ENCODE measurements around the gene CARD10. TPM values are rescaled to one million over a fixed set of nuclear protein-coding genes. Genes with fewer than 3 reads are reported as not detected.

The CARD10 gene
- total RNA-seq, 1 experiment from 2014 or later = 17.5 TPM

GRCh38 chr22:37456346-37456745, 62.9 kb downstream of the CARD10 start:
- Mint-ChIP-seq H3K36me3 (no peaks in the 10 kb centered on the region), H3K27ac (no peak overlapping the region), H3K27me3 (ENCODE audit: low read depth) (no peaks in the 10 kb centered on the region), H3K4me1 (peaks cover 2% of the 10 kb centered on the region; the same call in 1 of the 2 replicates), H3K9me3 (peaks cover 6% of the 10 kb centered on the region), H3K4me3 (no peak overlapping the region)
- TF ChIP-seq GRHL2 (CRISPR knock-in tag; IDR thresholded peaks at IDR 0.05; ENCODE audit: insufficient replicate concordance, severe bottlenecking) (no peak), GTF2I (CRISPR knock-in tag; conservative IDR thresholded peaks at IDR 0.05) (no peak), STAT6 (CRISPR knock-in tag; conservative IDR thresholded peaks at IDR 0.05; ENCODE audit: low read depth) (no peak), ZNF232 (CRISPR knock-in tag; IDR thresholded peaks at IDR 0.05) (no peak), CDX4 (CRISPR knock-in tag; IDR thresholded peaks at IDR 0.05; ENCODE audit: borderline replicate concordance) (no peak), ETV6 (CRISPR knock-in tag; IDR thresholded peaks at IDR 0.05) (no peak), TEAD1 (CRISPR knock-in tag; IDR thresholded peaks at IDR 0.05) (no peak), MAX (CRISPR knock-in tag; IDR thresholded peaks at IDR 0.05) (no peak), TEAD4 (CRISPR knock-in tag; IDR thresholded peaks at IDR 0.05) (no peak), CREB1 (CRISPR knock-in tag; IDR thresholded peaks at IDR 0.05) (no peak)
- ATAC-seq = no peak
- CTCF ChIA-PET = interaction anchor here (0.6 to 3.3 kb wide), 18 partner anchors 15 to 290 kb away, joined by 3 to 17 read pairs (median 4); no protein-coding TSS in a partner anchor
- POLR2A ChIA-PET = interaction anchor here (0.5 kb wide), 1 partner anchor 188 kb away, joined by 3 read pairs; no protein-coding TSS in a partner anchor
- DNase-seq (ENCODE audit: low spot score) = no peak

- POLR2A ChIA-PET = interaction anchor here (0.5 kb wide), 2 partner anchors 188 to 337 kb away, joined by 3 read pairs; no protein-coding TSS in a partner anchor
- no peak for DNase-seq (ENCODE audit: low spot score)
- peaks cover 3% of the 10 kb centered on the region; the same call in 1 of the 2 replicates for H3K36me3 Mint-ChIP-seq
- no peak for TF ChIP-seq ZNF232 (CRISPR knock-in tag; IDR thresholded peaks at IDR 0.05)
- TF ChIP-seq E2F5 (CRISPR knock-in tag; IDR thresholded peaks at IDR 0.05) = no peak
- TF ChIP-seq E2F4 (CRISPR knock-in tag; IDR thresholded peaks at IDR 0.05; ENCODE audit: borderline replicate concordance, low read depth) = no peak
- no peak for TF ChIP-seq STAT6 (CRISPR knock-in tag; conservative IDR thresholded peaks at IDR 0.05; ENCODE audit: low read depth)
- TF ChIP-seq ZNF121 (CRISPR knock-in tag; IDR thresholded peaks at IDR 0.05) = no peak
- TF ChIP-seq ZNF138 (CRISPR knock-in tag; conservative IDR thresholded peaks at IDR 0.05) = no peak
- no peak for TF ChIP-seq EMX1 (CRISPR knock-in tag; IDR thresholded peaks at IDR 0.05)
- no peak for TF ChIP-seq NFE2L1 (CRISPR knock-in tag; IDR thresholded peaks at IDR 0.05)
- no peak for TF ChIP-seq FOXP1 (CRISPR knock-in tag; IDR thresholded peaks at IDR 0.05; ENCODE audit: borderline replicate concordance)
- TF ChIP-seq MLX (CRISPR knock-in tag; IDR thresholded peaks at IDR 0.05) = no peak
- no peak for TF ChIP-seq SMAD3 (CRISPR knock-in tag; IDR thresholded peaks at IDR 0.05; ENCODE audit: borderline replicate concordance)
- no peak for TF ChIP-seq AFF4 (CRISPR knock-in tag; IDR thresholded peaks at IDR 0.05; ENCODE audit: borderline replicate concordance)
- no peak for TF ChIP-seq CREB1 (CRISPR knock-in tag; IDR thresholded peaks at IDR 0.05)
- TF ChIP-seq SOX15 (CRISPR knock-in tag; IDR thresholded peaks at IDR 0.05) = no peak
- TF ChIP-seq PRRX2 (CRISPR knock-in tag; IDR thresholded peaks at IDR 0.05) = no peak
These were observed 63.3 kb downstream of the CARD10 start for GRCh38 chr22:37455896-37456295.

More at GRCh38 chr22:37455896-37456295, 63.3 kb downstream of the CARD10 start:
- Mint-ChIP-seq H3K4me1 (peaks cover 2% of the 10 kb centered on the region; the same call in 1 of the 2 replicates), H3K9me3 (peaks cover 11% of the 10 kb centered on the region), H3K27me3 (ENCODE audit: low read depth) (no peaks in the 10 kb centered on the region), H3K4me3 (no peak overlapping the region), H3K27ac (no peak overlapping the region)
- ATAC-seq = no peak
- CTCF ChIA-PET = interaction anchor here (0.7 to 3.3 kb wide), 13 partner anchors 17 to 196 kb away, joined by 3 to 17 read pairs (median 4); no protein-coding TSS in a partner anchor

Data from WTC11 (cell line).